RWPE1 (cell line): ENCODE data around the gene FGF14.

Source experiments
- CTCF ChIA-PET: fragments of 350-600 bp; sonication (Branson Sonifier 250); formaldehyde crosslinking; extraction: SDS; loops from one replicate; lab custom pipeline; 2021; lab: Yijun Ruan, JAX
- POLR2A ChIA-PET: fragments of 400-600 bp; formaldehyde crosslinking; extraction: SDS; loops from one replicate; lab custom pipeline; 2020; ENCODE audit warnings: antibody characterized with exemption; ENCODE audit not compliant: low non-redundant PET; lab: Yijun Ruan, JAX
- DNase-seq: peaks from one replicate; pipeline ENCODE4 v3.0.0; 2012; ENCODE audit warnings: low spot score
- H3K27ac ChIP-seq: fragments of 450-650 bp; 2 replicates; pipeline ENCODE4 v1.5.1; 2017
- TF ChIP-seq, protein P1 (sequence below): fragments of 450-650 bp; conservative IDR thresholded peaks from 2 replicates; pipeline ENCODE4 v1.5.1; 2017; ENCODE audit warnings: low read depth, mild to moderate bottlenecking

Gene FGF14

DNA sequence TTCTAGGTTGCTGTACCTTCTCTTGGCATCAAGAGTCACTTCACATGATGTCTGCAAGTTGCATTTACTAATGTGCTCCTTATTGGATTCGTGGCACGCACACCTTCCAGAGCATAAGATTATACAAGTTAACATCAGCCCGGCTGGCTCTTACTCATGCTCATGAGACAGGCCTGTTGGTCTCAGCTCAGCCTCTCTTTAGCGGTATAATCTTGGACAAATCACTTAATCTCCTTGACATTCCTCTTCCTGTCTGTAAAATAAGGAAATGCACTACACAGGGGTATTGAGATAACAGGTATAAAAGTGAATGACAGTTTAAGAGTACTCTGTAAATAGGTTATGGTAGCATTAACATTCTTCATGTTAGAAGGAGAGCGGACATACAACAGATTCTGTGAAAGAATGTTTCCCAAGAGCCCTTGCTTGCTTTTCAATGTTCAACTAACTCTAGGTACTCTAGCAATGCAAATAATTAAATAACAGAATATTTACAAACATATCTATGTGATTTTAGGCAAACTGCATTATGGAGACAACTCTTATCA is 181.1 kb downstream of the FGF14 start:
- ChIA-PET POLR2A (no interaction called here), CTCF (interaction anchor here (0.7 kb wide), 1 partner anchor 336 kb away, joined by 3 read pairs; no protein-coding TSS in a partner anchor)
- DNase-seq: no peak
- TF ChIP-seq, protein P1, sequence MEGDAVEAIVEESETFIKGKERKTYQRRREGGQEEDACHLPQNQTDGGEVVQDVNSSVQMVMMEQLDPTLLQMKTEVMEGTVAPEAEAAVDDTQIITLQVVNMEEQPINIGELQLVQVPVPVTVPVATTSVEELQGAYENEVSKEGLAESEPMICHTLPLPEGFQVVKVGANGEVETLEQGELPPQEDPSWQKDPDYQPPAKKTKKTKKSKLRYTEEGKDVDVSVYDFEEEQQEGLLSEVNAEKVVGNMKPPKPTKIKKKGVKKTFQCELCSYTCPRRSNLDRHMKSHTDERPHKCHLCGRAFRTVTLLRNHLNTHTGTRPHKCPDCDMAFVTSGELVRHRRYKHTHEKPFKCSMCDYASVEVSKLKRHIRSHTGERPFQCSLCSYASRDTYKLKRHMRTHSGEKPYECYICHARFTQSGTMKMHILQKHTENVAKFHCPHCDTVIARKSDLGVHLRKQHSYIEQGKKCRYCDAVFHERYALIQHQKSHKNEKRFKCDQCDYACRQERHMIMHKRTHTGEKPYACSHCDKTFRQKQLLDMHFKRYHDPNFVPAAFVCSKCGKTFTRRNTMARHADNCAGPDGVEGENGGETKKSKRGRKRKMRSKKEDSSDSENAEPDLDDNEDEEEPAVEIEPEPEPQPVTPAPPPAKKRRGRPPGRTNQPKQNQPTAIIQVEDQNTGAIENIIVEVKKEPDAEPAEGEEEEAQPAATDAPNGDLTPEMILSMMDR: no peak
- no peak overlapping the region for H3K27ac ChIP-seq

DNA sequence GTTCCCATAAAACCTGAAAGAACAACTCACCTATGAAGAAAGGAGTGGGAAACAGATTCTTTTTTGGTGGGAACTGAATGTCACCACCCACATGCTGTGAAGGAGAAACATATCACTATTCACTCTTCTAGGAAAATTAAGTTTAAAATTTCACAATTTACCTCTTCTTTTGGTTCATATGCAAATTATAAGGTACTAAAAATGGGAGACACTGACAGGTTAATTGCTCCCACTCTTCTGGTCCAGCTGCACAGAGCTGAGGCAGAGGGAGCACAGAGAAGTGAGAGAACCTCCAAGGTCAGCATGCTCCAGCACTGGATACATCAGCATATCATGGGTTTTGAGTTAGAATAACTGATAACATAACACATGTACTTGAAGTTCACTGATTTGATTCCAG is 186.9 kb downstream of the FGF14 start:
- no peak for DNase-seq
- H3K27ac ChIP-seq: no peak overlapping the region
- ChIA-PET CTCF (no interaction called here), POLR2A (no interaction called here)
- TF ChIP-seq, protein P1: no peak

DNA sequence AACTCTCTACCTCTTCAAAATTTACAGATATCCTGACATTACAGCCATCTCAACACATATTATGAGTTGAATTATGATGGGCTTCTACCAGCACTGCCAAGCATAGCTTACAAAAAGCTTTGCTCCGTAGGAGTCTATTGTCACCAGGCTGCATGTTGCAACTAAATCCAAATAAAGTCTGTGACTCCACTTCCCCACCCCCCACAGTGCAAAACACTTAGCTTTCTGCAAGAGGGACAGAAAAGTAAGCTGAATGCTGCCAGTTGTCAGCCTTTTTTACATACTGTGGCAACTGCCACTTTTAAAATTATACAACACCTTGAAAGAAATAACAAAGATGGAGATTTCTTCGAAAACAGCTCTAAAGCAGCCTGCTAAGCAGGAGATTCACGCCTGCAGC is 189.1 kb downstream of the FGF14 start:
- DNase-seq: no peak
- TF ChIP-seq, protein P1: no peak
- CTCF ChIA-PET: interaction anchor here (0.6 to 0.7 kb wide), 3 partner anchors 17 to 766 kb away, joined by 3 to 4 read pairs (median 3); no protein-coding TSS in a partner anchor

DNA sequence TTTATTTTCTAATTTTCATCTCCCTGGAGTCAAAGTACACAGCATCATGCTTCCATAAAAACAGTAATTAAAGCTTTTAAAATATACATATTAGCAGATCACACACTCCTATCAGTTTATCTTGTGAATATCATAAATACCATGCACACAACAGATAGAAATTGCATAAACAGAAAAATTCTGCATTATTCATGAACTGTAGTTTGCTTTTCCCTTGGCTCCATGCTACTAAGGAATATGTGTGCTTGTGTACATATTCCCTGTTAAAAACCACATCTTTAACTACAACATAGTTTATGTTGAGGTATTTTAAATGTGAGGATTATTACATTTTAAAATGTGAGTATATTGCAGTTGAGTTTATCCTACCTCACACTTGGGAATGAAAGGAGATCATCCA is 193.5 kb downstream of the FGF14 start:
- no peak overlapping the region for H3K27ac ChIP-seq
- POLR2A ChIA-PET: no interaction called here
- CTCF ChIA-PET: no interaction called here
- no peak for DNase-seq
- TF ChIP-seq, protein P1: no peak

More for the DNA sequence above, 189.1 kb downstream of the FGF14 start:
- POLR2A ChIA-PET: no interaction called here
- no peak overlapping the region for H3K27ac ChIP-seq

DNA sequence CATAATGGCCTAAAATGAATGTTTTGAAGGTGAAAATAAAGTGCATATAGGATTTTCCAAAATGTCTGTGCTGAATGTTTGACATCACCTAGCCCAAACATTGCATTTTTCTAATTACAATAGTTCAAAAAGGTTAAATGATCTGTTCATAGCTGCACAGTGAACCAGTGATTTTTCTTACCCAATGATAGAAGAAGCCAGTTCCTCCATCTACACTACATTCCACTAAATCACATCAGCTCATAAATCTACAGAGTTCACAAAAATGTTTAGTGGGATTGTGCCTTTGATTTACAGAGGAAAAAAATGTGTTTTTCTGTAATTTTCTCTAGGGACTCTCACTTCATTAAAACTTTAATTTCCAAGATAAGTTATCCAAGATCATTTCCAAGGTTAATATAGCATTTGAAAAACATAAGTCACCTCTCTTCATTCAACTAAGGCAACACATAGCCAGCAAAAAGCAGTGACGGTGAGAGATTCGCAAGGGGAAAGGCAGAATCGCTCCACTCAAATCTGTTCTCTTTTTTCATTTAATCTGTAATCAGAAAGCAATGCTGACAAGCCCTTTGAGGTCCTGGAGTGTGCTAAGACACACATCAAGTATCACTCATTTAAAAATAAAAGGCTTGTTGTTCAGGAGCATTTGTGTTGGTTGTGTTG is 194.0 kb downstream of the FGF14 start:
- no peak overlapping the region for H3K27ac ChIP-seq
- ChIA-PET POLR2A (no interaction called here), CTCF (interaction anchor here (0.6 kb wide), 1 partner anchor 11 kb away, joined by 5 read pairs; no protein-coding TSS in a partner anchor)
- TF ChIP-seq, protein P1: no peak
- DNase-seq: no peak

DNA sequence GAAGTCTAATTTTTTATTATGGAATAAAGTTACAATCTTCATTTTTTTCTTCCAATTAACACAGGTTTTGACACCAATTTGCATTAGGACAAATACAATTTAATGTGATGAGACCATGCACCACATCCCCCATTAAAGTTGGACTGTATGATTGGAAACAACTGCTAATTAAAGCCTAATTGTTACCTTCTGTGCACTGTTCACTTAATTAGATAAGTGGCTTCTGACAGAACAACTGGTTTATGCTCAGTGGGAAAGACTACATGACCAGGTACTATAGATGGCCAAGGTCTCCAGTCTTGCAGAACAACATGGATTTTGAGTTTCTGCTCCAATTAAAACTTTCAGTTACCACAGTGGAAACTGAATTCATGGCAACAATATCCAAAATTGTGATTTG is 198.1 kb downstream of the FGF14 start:
- TF ChIP-seq, protein P1: no peak
- ChIA-PET POLR2A (no interaction called here), CTCF (no interaction called here)
- DNase-seq: no peak
- H3K27ac ChIP-seq: no peak overlapping the region
